CD4-positive, alpha-beta T cell treated with Interleukin-10 for 1 hour (primary cell): ENCODE results near the gene ARPC1A.
A peak's percentile ranks its signal among the peaks of the same experiment; 100 is the strongest.
"Not testable (repeated sequence)": the region's sequence is repeated elsewhere in the genome, so short reads cannot be mapped to it uniquely, and the experiment has no call there.

Experiments used
- DNase-seq: peaks from one replicate; pipeline ENCODE4 v3.0.0-alpha.2; 2020

ARPC1A gene

GRCh38 chr7:99322659-99323058 is 3.0 kb upstream of the ARPC1A start:
- DNase-seq = not testable (repeated sequence)

DNA sequence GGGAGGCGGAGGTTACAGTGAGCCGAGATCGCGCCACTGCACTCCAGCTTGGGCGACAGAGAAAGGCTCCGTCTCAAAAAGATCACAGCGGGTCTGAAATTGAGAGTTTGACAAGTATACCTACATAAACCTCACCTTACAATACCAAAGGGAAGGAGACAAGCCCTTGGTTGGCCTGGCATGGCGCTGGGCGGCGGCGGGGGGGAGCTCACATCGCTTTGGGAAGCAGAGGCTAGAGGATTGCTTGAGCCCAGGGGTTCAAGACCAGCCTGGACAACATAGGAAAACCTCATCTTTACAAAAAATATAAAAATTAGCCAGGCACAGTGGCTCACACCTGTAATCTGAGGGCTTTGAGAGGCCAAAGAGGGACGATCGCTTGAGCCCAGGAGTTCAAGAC is 1.1 kb upstream of the ARPC1A start:
- no peak for DNase-seq

DNA sequence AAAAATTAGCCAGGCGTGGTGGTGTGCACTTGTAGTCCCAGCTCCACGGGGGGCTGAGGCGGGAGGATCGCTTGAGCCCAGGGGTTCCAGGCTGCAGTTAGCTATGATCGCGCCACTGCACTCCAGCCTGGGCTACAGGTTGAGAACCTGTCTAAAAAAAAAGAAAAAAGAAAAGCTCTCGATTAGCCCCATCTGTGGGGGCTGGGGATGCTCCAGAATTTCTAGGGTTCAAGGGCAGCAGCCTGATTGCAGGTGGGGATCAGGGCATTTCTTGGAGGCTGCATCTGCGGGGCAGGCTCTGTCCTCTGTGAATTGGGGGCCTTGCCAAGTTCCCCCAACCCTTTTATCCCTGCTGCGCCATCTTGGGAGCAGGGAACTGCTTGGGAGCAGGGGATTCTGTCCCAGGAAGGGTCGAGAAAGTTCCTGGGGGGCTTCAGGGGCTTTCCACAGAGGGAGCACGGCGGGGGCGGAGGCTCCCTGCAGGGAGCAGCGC is 651 bp upstream of the ARPC1A start:
- DNase-seq = no peak

DNA sequence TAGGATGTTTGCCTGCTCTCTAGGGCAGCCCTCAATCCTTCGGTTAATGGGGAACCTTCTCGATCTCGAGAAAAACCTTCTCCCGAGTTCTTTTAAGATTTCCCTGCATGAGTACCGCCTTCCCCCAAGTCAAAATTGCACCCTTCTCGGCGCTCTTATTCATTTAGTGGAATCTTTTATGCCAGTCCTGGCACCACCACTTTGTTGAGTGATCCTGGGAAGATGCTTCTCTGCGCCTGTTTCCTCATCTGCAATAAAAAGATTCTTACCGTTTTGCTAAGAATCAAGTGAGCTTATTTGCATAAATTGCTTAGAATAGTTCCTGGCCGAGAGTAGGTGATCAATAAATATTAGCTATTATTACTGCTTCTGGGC is 697 bp downstream of the ARPC1A start:
- DNase-seq = no peak

GRCh38 chr7:99330314-99330961 is 4.7 kb downstream of the ARPC1A start:
- DNase-seq = peak; percentile 7

- DNase-seq = no peak
Measured at GRCh38 chr7:99331002-99331401, 5.3 kb downstream of the ARPC1A start.

GRCh38 chr7:99339595-99339994 is 13.9 kb downstream of the ARPC1A start:
- no peak for DNase-seq

GRCh38 chr7:99340659-99341058 is 15.0 kb downstream of the ARPC1A start:
- DNase-seq = no peak

DNA sequence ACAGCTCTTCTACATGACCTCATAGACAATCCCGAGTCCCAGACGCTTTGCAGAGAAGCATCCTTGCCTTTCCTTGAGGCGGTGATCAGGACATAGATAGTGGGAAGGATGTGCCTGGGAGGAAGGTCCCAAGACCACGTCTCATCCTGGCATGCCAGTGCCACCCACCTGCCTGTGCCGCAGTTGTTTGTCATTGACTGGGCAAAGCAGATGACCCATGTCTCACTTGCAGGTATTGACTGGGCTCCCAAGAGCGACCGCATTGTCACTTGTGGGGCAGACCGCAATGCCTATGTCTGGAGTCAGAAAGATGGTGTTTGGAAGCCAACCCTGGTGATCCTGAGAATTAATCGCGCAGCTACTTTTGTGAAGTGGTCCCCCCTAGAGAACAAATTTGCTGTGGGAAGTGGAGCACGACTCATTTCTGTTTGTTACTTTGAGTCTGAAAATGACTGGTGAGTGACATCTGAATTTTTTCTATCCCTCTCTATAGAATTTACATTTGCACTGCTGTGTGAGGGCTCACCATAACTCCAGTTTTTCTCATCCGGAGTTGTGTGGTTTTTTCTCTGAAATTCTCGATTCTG is 18.5 kb downstream of the ARPC1A start:
- DNase-seq = no peak

DNA sequence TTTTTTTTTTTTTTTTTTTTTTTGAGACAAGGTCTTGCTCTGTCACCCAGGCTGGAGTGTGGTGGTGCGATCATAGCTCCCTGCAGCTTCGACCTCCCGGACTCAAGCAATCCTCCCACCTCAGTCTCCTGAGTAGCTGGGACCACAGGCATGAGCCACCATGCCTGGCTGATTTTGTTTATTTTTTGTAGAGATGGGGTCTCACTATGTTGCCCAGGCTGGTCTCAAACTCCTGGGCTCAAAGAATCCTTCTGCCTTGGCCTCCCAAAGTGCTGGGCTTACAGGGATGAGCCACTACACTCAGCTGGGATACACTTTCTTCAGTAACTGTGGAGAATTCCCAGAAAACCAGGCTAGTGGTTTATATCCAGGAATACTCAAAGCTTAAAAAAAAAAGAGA is 24.9 kb downstream of the ARPC1A start:
- DNase-seq = not testable (repeated sequence)

- DNase-seq = no peak
Measured at GRCh38 chr7:99352247-99352646, 26.5 kb downstream of the ARPC1A start.

DNA sequence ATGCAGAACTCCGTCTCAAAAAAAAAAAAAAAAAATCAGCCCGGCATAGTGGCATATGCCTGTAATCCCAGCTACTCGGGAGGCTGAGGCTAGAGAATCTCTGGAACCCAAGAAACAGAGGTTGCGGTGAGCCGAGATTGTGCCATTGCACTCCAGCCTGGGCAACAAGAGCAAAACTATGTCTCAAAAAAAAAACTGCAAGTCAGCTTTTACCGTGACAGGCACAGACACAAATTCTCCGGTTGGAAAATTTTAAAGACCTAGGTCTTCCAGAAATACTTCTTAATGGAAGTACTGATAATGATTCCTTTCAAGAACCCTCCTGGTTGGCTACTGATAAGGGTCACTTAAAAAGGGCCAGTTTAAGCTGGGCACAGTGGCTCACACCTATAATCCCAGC is 29.4 kb downstream of the ARPC1A start:
- DNase-seq = no peak

DNA sequence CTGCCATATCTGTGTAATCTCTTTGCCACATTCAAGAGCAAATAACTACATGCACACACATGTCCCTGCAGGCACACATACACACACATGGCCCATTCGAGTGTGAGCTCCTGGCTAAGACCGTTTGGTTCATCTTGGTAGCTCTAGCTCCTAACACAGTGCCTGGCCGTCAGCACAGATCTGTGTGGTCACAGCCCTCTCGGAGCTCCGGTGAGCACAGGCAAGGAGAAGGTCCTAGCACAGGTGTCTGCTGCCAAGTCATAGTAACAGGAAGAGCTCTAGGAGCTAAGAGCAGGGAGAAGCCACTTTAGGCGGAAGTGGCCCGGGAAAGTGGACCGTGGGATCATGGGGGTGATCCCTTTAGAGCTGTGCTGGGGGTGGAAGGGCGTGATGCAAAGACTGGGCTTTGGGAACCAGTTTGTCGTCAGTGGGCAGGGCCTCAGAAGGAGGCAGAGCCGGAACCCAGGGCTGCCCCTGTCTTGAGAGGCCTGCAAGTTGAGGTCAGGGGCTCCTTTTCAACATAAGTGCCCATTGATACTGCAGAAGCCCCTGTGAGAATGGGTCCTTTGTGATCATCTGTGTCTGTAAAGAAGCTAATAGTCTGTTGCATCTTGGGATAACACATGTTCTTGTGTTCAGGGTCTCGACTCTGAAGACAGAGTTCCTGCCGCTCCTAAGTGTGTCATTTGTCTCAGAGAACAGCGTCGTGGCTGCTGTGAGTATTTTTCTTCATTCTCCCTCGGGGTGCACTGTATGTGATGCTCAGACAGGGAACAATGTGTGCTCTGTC is 32.2 kb downstream of the ARPC1A start:
- no peak for DNase-seq

- DNase-seq = not testable (repeated sequence)
Measured at GRCh38 chr7:99358521-99358920, 32.8 kb downstream of the ARPC1A start.

GRCh38 chr7:99359465-99360154 is 33.9 kb downstream of the ARPC1A start:
- DNase-seq = no peak

GRCh38 chr7:99362801-99363200 is 37.1 kb downstream of the ARPC1A start:
- no peak for DNase-seq

DNA sequence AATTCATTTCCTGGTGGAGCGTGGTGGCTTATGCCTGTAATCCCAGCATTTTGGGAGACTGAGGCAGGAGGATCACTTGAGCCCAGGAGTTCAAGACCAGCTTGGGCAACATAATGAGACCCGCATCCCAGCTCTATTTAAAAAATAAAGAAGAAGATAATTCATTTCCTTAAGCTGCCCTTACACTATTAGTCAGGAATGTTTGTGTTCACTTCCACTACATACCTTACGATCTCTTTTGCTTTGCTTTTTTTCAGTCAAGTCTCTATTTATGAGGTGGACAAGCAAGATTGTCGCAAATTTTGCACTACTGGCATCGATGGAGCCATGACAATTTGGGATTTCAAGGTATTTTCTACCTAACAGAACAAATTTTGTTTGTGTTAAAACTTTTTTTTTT is 37.6 kb downstream of the ARPC1A start:
- no peak for DNase-seq

DNA sequence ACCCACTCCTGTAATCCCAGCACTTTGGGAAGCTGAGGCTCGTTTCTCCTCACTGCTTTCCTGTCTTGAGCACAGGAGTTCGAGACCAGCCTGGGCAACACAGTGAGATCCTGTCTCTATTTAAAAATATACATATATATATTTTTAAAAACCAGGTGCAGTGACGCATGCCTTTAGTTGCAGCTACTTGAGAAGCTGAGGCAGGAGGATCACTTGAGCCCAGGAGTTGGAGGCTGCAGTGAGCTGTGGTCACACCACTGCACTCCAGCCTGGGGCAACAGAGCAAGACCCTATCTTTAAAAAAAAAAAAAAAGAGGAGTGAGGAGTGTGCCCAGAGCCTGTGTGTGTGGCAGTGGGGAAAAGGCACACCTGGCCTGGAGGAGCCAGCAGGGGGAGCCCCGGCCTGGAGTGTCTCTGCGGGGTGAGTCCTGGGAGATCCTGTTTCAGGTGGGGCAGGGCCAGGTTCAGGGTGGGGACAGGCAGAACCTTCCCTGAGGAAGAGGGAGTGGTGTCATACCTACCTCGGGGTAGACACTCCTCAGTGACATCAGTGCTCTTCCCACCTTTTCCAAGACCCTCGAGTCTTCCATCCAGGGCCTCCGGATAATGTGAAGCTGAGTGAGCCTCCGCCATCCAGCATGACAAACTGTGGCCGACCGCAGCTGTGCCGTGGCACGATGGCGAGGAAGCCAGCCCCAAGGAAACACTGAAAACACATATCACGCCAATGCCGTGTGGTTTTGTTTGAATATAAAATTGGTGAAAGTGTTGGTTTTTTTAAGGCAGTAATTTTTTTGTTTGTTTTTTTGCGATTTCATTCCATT is 39.8 kb downstream of the ARPC1A start:
- DNase-seq = peak; percentile 77

GRCh38 chr7:99366646-99367045 is 40.9 kb downstream of the ARPC1A start:
- no peak for DNase-seq

- DNase-seq = no peak
Measured at GRCh38 chr7:99368750-99369389, 43.2 kb downstream of the ARPC1A start.

GRCh38 chr7:99369767-99370391 is 44.2 kb downstream of the ARPC1A start:
- no peak for DNase-seq
